ENCODE results near the gene CHCHD3.

DNA sequence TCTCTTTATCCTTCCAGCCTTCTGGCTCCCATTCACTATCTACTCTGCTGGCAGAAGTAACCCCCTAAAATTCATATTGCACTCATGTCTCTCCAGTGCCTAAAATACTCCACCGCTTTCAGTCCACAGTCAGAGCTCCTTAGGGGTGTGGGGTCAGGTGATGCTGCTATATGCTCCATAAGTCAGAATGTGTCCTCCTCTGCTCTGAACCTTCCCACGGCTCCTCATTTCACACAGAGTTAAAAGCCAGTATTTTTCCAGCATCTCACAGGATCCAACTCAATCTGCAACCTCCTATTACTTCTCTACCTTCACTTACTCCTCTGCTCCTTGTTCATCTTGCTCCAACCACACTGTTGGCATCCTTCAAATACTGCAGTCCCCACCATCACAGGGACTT lies 31.1 kb upstream of the CHCHD3 start:
- TF ChIP-seq, protein P1, sequence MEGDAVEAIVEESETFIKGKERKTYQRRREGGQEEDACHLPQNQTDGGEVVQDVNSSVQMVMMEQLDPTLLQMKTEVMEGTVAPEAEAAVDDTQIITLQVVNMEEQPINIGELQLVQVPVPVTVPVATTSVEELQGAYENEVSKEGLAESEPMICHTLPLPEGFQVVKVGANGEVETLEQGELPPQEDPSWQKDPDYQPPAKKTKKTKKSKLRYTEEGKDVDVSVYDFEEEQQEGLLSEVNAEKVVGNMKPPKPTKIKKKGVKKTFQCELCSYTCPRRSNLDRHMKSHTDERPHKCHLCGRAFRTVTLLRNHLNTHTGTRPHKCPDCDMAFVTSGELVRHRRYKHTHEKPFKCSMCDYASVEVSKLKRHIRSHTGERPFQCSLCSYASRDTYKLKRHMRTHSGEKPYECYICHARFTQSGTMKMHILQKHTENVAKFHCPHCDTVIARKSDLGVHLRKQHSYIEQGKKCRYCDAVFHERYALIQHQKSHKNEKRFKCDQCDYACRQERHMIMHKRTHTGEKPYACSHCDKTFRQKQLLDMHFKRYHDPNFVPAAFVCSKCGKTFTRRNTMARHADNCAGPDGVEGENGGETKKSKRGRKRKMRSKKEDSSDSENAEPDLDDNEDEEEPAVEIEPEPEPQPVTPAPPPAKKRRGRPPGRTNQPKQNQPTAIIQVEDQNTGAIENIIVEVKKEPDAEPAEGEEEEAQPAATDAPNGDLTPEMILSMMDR (optimal IDR thresholded peaks at IDR 0.05 in 1 of 3, IDR thresholded peaks at IDR 0.05 in 1 of 3, conservative IDR thresholded peaks at IDR 0.05 in 1 of 3; ENCODE audit: extremely low read depth in 1 of 3, insufficient read depth in 2 of 3, low read length in 3 of 3): no peak
- no peak for TF ChIP-seq EZH2 (IDR thresholded peaks at IDR 0.05; ENCODE audit: low read length)
